HG02678 (cell line): ENCODE data around the gene METTL16.
"Not testable (repeated sequence)": the region's sequence is repeated elsewhere in the genome, so short reads cannot be mapped to it uniquely, and the experiment has no call there.

Experiments used
- ATAC-seq: cut with Tn5 transposase; IDR thresholded peaks from one replicate; pipeline ENCODE4 v1.9.1; 2021; ENCODE audit warnings: mild to moderate bottlenecking, moderate library complexity; ENCODE audit not compliant: unreplicated experiment

Gene METTL16

DNA sequence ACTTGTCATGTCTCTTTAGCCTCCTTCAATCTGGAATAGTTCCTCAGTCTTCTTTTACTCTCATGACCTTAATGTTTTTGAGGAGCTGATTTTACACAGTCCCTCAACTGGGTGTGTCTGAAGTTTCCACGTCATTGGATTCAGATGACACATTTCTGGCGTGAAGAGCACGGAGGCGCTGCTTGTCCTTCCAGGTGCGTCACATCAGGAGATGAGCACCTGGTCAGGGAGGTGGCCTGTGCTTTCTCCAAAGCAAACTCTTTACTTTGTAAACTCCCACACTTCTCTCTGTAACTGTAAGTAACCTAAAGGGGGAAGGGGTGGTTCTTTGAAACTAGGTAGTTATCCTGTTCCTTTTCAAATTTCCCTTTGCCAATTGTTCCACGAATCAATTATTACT lies 58.4 kb downstream of the METTL16 start:
- no peak for ATAC-seq

DNA sequence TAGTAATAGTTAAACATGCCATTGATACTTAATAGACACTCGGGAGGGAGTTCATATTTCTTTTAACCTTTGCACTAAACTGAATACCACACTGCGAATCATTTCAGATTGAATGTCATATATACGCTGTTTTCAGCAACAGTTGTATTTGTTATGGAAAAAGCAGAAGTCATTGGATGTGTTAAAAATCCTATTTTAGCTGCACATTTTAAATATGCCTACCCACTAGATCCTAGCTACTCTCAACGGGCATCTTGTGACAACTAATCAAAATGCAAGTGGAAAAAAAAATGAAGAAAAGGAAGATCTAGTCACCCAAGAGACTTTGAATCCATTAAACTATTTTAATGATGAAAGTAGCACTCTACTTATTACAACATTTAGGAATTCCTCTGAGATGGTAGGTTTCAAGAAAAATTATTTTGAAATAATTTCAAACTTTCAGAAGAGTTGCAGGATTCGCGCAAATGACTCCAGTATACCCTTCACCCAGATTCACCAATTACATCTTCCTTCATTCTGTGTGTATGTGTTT lies 59.4 kb downstream of the METTL16 start:
- no peak for ATAC-seq

DNA sequence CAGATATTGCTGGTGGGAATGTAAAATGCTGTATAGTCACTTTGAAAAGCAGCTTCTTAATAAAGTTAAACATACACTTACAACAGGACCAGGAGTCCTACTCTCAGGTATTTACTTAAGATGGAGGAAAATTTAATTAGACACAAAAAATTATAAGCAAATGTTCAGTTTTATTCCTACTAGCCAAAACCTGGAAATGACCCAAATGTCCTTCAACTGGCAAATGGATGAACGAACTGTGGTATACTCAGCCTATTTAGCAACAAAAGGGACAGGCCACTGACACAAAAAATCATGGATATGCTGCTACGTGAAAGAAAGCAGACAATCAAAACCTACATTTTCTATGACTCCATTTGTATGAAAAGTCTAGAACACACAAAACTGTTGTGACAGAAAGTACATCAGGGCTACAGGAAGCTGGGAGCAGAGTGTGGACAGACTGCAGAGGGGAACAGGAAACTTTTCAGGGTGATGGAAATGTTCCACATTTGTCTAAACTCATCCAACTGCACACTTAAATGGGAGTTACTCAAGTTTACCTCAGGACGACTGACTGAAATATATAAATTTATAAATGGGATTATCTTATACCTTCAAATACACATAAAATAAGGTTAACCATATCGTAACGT lies 61.6 kb downstream of the METTL16 start:
- no peak for ATAC-seq

DNA sequence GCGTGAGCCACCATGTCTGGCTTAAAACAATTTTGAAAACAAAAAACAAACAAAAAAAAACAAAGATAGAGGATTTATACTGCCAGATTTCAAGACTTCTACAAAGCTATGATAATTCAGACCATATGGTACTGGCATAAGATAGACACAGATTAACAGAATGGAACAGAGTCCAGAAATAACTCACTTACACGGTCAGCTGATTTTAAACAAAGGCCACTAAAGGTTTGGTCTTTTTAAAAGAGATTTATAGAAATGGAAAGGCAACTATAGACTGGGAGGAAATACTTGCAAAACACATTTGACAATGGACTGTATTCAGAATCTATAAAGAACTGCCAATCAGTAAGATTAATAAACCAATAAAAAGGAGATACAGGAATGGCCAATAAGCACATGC lies 62.2 kb downstream of the METTL16 start:
- no peak for ATAC-seq

DNA sequence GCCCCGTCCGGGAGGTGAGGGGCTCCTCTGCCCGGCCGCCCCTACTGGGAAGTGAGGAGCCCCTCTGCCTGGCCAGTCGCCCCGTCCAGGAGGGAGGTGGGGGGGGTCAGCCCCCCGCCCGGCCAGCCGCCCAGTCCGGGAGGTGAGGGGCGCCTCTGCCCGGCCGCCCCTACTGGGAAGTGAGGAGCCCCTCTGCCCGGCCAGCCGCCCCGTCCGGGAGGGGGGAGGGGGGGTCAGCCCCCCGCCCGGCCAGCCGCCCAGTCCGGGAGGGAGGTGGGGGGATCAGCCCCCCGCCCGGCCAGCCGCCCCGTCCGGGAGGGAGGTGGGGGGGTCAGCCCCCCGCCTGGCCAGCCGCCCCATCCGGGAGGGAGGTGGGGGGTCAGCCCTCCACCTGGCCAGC lies 64.2 kb downstream of the METTL16 start:
- ATAC-seq, result not testable (repeated sequence)

DNA sequence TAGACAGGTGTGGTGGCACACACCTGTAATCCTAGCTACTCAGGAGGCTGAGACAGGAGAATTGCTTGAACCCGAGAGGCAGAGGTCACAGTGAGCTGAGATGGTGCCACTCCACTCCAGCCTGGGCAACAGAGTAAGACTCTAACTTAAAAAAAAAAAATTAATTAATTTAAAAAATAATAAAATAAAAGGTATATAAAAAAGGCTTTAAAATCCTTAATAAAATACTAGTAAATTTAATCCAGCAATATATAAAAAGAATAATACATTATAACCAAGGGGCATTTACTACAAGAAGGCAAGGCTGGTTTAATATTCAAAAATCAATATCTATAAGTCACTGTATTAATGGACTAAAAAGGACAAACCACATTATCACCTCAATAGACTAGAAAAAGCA lies 66.0 kb downstream of the METTL16 start:
- ATAC-seq, result no peak

DNA sequence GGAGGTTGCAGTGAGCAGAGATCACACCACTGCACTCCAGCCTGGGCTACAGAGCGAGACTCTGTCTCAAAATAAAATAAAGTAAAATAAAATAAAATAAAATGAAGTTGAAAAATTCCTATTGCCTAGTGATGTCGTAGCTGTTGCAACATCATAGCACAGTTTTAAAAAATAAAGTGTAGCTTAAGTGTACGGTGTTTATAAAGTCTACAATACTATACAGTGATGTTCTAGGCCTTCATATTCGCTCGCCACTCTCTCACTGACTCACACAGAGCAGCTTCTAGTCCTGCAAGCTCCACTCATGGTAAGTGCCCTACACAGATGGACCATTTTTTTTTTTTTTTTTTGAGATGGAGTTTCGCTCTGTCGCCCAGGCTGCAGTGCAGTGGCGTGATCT lies 67.3 kb downstream of the METTL16 start:
- no peak for ATAC-seq

DNA sequence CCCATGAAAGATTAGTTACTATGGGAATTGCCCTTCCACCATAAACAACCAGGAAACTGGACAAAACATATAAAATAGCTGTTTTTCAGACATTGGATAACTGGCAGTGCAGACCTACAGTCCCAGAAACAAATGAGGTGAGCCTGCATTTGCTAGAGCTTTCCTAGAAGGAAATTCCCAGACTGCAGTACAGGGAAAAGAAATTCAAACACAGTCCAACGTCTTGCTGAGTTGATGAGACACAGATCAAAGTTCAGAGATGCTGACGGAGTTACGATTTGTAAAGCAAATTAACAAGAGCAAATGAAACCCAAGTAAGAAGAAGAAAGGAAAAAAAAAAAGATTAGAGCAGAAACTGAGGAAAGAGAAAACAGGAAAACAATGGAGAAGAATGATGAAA lies 69.5 kb downstream of the METTL16 start:
- no peak for ATAC-seq

DNA sequence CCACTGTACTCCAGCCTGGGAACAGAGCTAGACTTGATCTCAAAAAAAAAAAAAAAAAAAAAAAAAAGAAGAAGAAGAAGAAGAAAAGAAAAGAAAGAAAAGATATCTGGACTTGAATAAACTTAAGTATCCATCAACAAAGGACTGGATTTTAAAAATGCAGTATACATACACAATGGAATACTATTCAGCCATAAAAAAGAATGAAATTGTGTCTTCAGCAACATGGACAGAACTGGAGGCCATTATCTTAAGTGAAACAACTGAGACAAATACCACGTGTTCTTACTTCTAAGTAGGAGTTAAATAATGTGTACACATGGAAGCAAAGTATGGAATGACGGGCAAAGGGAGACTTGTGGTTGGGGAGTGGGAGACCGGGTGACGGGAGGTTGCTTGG lies 70.8 kb downstream of the METTL16 start:
- ATAC-seq, result no peak

DNA sequence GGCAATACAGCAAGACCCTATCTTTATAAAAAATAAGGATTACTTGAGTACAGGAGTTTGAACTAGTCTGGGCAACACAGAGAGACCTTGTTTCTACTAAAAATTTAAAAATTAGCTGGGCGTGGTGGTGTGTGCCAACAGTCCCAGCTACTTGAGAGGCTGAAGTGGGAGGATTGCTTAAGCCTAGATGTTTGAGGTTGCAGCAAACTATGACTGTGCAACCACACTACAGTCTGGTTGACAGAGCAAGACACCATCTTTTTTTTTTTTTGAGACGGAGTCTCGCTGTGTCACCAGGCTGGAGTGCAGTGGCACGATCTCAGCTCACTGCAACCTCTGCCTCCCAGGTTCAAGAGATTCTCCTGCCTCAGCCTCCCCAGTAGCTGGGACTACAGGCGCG lies 71.7 kb downstream of the METTL16 start:
- ATAC-seq, result not testable (repeated sequence)

DNA sequence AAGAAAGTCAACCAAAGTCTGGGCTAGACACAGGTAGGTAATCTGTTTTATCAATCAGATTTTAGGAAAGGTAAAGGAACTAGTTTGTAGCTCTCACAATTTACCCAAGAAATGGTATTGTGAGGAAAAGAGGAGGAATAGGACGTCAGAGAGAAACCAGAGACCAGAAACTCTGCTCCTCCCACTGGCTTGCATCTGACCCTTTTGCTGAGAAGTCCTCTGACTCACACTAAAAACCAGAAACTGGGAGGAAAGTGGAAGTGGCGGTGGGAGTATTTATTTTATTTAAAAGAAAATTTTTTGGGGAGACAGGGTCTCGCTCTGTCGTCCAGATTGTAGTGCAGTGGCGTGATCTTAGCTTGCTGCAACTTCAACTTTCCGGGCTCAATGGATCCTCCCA lies 72.9 kb downstream of the METTL16 start:
- ATAC-seq, result no peak

DNA sequence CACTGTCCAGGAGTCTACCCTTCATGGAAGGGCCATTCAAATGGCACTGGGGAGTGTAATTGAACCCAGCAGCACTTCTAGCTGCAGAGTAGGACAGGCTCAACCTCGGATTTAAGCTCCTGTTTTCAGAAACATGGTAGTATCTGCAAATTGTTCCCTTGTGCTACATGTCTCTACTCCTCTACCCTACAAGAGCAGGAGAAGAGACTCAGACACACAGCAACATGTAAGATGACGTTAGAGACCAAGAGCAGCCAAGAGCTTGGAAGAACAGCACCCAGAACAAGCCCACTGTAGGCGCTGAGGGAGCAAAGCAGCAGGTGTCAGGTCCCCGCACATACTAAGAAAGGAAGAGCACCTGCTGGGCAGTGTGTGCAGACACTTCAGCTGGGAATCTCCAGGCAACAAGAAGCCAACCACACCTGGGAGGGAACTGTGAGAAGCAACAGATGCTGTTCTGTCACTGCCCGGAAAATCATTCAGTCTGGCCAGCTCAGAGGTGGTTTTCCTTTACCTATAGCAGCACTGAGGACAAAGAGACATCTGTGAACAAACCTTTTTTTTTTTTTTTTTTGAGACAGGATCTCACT lies 75.3 kb downstream of the METTL16 start:
- no peak for ATAC-seq

DNA sequence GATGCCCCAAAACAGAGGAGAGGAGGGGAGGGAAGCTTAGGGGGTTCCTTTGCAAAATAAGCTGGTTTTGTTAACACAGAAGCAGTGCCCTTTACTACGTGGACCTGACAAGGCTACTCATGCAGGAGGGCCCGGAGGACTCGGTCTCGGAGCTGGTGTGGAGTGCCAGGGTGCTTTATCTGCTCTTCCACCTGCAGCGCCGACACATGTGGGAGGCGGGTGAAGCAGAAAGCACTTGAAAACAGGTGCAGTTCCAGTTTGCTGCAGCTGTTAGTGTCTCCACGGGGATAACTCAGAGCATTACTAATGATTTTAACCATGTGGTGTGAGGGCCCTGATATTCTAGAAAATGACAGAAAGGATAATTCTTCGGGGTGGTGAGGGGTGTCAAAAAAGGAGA lies 75.8 kb downstream of the METTL16 start:
- no peak for ATAC-seq

DNA sequence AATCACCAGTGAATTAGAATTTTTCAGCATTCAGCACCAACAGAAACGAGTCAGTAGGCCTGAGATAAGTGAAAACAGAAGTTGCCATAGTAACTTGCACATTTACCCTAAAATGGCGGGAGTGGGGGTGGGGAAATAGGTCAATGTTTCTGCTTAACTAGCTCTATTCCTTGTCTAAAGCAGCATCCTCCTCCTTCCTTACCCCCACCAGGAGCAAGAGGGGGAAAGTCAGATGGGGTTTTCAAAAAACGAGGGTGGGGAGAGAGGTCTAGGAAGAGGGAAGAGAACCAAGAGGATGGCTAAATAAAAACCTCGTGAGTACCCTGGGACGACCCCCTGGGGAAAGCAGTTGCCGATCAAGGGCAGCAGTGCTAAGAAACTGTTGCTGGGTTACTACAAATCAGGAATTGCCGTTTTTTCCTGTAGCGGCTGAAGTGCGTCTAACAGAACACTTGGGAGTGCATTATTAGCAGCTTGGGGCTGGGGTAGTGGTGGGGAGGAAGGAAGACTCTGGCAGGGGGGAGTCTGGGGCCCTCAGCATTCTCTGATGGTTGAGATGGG lies 76.4 kb downstream of the METTL16 start:
- ATAC-seq, result no peak

DNA sequence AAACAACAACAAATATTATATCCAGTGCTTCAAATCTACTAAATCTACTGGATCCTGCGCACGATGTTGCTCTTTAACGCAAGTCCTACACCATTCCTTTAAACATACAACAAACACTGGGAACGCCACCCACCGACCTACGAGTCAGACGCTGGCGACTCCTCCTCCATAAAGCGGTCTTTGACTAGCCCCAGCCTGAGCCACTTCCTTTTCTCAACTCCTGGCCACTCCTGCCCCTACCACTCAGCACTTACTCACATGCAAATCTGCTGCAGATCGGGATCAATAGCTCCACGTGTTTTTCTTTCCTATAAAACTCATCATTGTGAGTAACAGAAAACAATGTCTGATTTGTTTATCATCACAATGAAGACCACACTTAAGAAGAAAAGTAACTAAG lies 78.0 kb downstream of the METTL16 start:
- ATAC-seq, result no peak

DNA sequence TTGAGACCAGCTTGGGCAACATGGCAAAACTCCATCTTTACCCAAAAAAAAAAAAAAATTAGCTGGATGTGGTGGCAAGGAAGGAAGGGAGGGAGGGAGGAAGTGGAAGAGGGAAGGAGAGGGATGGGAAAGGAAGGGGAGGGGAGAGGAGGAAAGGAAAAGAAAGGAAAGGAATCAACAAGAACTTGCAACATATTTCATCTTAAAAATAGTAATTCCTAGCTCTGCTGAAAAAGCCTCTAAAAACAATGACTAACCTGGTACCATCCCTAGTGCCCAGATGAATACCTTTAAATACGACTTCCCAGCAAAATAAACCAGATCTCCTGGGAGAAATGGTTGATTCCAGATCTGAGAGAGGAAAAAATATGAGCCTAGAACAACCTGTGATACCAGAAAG lies 83.8 kb downstream of the METTL16 start:
- ATAC-seq, result no peak

DNA sequence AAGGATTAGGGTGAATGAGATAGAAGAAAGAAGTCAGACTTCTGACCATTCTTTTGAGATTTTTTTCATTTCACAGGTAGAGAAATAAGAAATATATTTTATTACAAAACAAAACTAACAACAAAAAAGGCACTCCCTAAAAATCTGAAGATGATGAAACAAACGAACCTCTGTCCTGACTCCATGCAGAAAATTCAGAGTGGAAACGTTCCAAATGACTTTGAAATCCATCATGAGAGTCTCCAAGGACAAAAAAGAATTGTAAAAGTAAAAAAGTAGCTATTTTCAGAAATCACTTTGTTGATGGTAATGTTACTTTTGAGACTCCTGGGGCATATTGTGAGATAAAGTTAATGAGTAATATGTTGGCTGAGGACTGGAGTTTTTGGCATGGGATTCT lies 84.5 kb downstream of the METTL16 start:
- no peak for ATAC-seq

DNA sequence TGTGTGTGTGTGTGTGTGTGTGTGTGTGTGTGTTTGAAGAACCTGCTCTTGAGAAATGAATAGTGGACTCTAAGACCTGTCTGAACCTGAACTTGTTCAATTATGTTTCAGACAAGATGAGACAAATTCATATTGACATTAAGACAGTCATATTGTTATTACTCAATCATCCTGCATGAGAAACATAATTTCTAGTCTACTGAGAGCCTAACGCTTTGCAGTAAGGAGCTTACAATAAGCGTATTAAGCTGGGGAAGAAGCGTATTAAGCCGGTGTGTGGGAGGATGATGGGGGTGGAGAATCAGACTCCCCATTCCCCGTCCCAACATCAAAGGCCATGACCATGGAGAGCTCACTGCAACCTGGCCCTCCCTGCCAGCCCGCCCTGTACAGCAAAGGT lies 88.4 kb downstream of the METTL16 start:
- ATAC-seq, result no peak

DNA sequence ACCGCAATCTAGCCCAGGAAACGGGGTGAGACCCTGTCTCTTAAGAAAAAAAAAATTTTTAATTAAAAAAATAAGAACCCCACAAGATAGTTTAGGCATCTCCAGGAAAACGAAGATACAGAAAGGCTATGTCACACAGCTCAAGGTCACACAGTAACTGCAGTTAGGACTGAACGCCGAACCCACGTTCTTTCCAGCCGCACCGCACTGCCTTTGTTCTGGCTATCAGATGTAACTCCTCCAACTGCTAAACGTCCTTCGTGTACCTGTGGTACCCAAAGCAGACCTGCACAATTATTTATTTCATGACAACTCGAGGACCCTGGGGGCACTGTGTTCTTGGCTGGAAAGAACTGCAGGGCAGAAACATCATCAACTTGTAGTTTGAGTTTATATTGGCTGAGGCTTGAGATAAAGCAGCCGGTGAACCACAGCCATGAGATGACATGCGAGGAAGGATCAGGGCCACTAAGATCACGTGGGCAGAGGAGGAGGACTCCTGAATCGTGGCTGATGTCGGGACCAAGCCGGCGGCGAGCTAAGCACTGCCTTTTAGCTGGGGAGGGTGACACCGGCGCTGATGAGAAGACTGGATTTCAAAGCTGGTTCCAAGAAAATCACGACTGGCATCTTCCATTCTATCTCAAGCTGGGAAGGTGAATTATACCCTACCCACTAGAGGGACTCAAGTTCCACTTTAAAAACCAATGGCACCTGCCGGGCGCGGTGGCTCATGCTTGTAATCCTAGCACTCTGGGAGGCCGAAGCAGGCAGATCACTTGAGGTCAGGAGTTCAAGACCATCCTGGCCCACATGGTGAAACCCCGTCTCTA lies 90.2 kb downstream of the METTL16 start:
- no peak for ATAC-seq

DNA sequence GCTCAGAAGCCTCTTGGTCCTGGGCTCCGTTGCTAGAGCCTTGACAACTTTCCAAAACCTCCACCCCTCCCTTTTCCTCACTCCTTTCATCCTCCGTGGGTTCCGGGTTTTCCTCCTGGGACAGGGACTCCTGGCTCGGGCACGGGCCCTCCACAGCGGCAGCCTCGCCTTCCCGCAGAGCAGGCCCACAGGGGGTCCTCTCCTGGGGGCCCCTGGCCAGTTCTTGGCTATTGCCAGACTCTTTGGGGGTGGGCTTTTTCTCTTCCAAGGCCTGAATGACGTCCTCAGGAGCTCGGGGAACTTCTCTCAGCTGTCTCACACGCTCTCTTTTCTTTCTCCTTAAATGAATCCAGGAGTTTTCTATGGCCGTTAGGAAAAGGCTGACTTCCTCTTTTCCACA lies 91.5 kb downstream of the METTL16 start:
- no peak for ATAC-seq

DNA sequence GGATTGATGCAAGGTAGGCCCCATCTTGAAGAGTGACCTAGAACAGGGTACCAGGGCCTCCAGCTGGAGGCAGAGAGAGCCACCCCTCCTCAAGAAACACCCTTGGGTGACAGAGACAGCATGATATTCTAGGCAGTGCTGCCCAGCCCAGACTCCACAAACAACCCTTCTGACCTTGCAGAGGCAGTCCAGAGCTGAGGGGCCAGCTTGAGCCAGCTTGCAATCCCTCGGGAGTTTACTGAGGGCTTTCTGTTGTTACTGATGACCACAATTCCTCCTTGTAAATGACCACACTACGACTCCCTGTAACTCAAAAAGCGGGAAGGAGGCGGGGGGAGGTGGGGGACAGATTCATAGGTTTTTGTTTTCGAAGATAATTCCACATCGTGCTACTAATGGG lies 92.2 kb downstream of the METTL16 start:
- ATAC-seq, result no peak

DNA sequence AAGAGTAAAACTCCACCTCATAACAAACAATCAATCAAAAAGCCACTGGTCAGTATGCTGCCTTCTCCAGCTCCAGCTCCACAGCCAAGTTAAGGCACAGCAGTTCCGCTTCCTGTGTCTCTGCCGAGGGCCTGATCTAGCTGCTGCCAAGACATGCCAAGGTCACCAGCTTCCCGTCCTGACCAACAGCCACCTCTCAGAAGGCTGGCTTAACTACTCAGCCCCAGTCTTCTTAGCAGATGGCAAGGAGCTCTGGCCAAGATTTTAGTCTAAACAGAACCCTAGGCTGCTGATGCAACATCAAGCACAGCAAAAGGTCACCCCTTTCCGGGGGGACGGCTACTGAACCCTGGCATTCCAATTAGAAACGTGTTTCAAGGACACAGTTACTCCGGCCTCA lies 93.1 kb downstream of the METTL16 start:
- ATAC-seq, result no peak
